ENCODE measurements around the gene TEK. TPM values are rescaled to one million over a fixed set of nuclear protein-coding genes. Genes with fewer than 3 reads are reported as not detected.
A peak's percentile ranks its signal among the peaks of the same experiment; 100 is the strongest.

Gene TEK
- total and polyA plus RNA-seq, 9 donors = 14.5 to 21.4 (median 18.9) TPM

- WGBS (ENCODE audit: insufficient coverage) = 41% methylated on average over 2 of the region's 3 CpGs
- Histone ChIP-seq H3K27me3 (ENCODE audit: control insufficient read depth, insufficient read depth, low read length) (no peaks in the 10 kb centered on the region), H3K9me3 (replicated peaks; ENCODE audit: control insufficient read depth, low read depth, low read length) (no peaks in the 10 kb centered on the region), H3K4me1 (ENCODE audit: control insufficient read depth, insufficient read depth, low read length) (peaks cover 8% of the 10 kb centered on the region), H3K4me3 (ENCODE audit: low read length) (no peak overlapping the region), H3K27ac (ENCODE audit: low read length) (no peak overlapping the region), H3K36me3 (ENCODE audit: control insufficient read depth, insufficient read depth, low read length) (no peaks in the 10 kb centered on the region)
- no peak for DNase-seq
Measured at GRCh38 chr9:27145143-27145542, 36.1 kb downstream of the TEK start.

GRCh38 chr9:27149651-27150050 is 40.6 kb downstream of the TEK start:
- Histone ChIP-seq H3K27me3 (ENCODE audit: control insufficient read depth, insufficient read depth, low read length) (no peaks in the 10 kb centered on the region), H3K27ac (ENCODE audit: low read length) (no peak overlapping the region), H3K9me3 (replicated peaks; ENCODE audit: control insufficient read depth, low read depth, low read length) (no peaks in the 10 kb centered on the region), H3K36me3 (ENCODE audit: control insufficient read depth, insufficient read depth, low read length) (no peaks in the 10 kb centered on the region), H3K4me1 (ENCODE audit: control insufficient read depth, insufficient read depth, low read length) (peaks cover 17% of the 10 kb centered on the region), H3K4me3 (ENCODE audit: low read length) (no peak overlapping the region)
- DNase-seq = no peak
- 80% methylated on average over 1 of the region's 2 CpGs for WGBS (ENCODE audit: insufficient coverage)

GRCh38 chr9:27150746-27151406 is 41.9 kb downstream of the TEK start:
- H3K27ac ChIP-seq (ENCODE audit: low read length) = peak overlapping the region; percentile 65
- no peaks in the 10 kb centered on the region for H3K36me3 ChIP-seq (ENCODE audit: control insufficient read depth, insufficient read depth, low read length)
- H3K27me3 ChIP-seq (ENCODE audit: control insufficient read depth, insufficient read depth, low read length) = no peaks in the 10 kb centered on the region
- no CpG with 5 or more reads among the region's 5 CpGs for WGBS (ENCODE audit: insufficient coverage)
- H3K9me3 ChIP-seq (replicated peaks; ENCODE audit: control insufficient read depth, low read depth, low read length) = no peaks in the 10 kb centered on the region
- peak; percentile 87 for DNase-seq
- peaks cover 13% of the 10 kb centered on the region for H3K4me1 ChIP-seq (ENCODE audit: control insufficient read depth, insufficient read depth, low read length)
- H3K4me3 ChIP-seq (ENCODE audit: low read length) = no peak overlapping the region

GRCh38 chr9:27151693-27152404 is 42.8 kb downstream of the TEK start:
- Histone ChIP-seq H3K27ac (ENCODE audit: low read length) (no peak overlapping the region), H3K36me3 (ENCODE audit: control insufficient read depth, insufficient read depth, low read length) (no peaks in the 10 kb centered on the region), H3K4me1 (ENCODE audit: control insufficient read depth, insufficient read depth, low read length) (peaks cover 13% of the 10 kb centered on the region), H3K27me3 (ENCODE audit: control insufficient read depth, insufficient read depth, low read length) (no peaks in the 10 kb centered on the region), H3K9me3 (replicated peaks; ENCODE audit: control insufficient read depth, low read depth, low read length) (no peaks in the 10 kb centered on the region), H3K4me3 (ENCODE audit: low read length) (no peak overlapping the region)
- WGBS (ENCODE audit: insufficient coverage) = 30% methylated on average over 2 of the region's 8 CpGs
- peak; percentile 63 for DNase-seq

- peaks cover 13% of the 10 kb centered on the region for H3K4me1 ChIP-seq (ENCODE audit: control insufficient read depth, insufficient read depth, low read length)
- WGBS (ENCODE audit: insufficient coverage) = no CpG with 5 or more reads among the region's 2 CpGs
- no peak overlapping the region for H3K27ac ChIP-seq (ENCODE audit: low read length)
- H3K9me3 ChIP-seq (replicated peaks; ENCODE audit: control insufficient read depth, low read depth, low read length) = no peaks in the 10 kb centered on the region
- H3K36me3 ChIP-seq (ENCODE audit: control insufficient read depth, insufficient read depth, low read length) = no peaks in the 10 kb centered on the region
- no peaks in the 10 kb centered on the region for H3K27me3 ChIP-seq (ENCODE audit: control insufficient read depth, insufficient read depth, low read length)
- DNase-seq = no peak
- H3K4me3 ChIP-seq (ENCODE audit: low read length) = no peak overlapping the region
Measured at GRCh38 chr9:27152405-27152718, 43.3 kb downstream of the TEK start.

- Histone ChIP-seq H3K36me3 (ENCODE audit: control insufficient read depth, insufficient read depth, low read length) (no peaks in the 10 kb centered on the region), H3K27me3 (ENCODE audit: control insufficient read depth, insufficient read depth, low read length) (no peaks in the 10 kb centered on the region), H3K4me3 (ENCODE audit: low read length) (no peak overlapping the region), H3K9me3 (replicated peaks; ENCODE audit: control insufficient read depth, low read depth, low read length) (no peaks in the 10 kb centered on the region), H3K4me1 (ENCODE audit: control insufficient read depth, insufficient read depth, low read length) (peaks cover 13% of the 10 kb centered on the region), H3K27ac (ENCODE audit: low read length) (no peak overlapping the region)
- no CpG with 5 or more reads among the region's 5 CpGs for WGBS (ENCODE audit: insufficient coverage)
- DNase-seq = peak; percentile 40
Measured at GRCh38 chr9:27154908-27155307, 45.9 kb downstream of the TEK start.

- no peaks in the 10 kb centered on the region for H3K4me1 ChIP-seq (ENCODE audit: control insufficient read depth, insufficient read depth, low read length)
- H3K27me3 ChIP-seq (ENCODE audit: control insufficient read depth, insufficient read depth, low read length) = no peaks in the 10 kb centered on the region
- no peak overlapping the region for H3K4me3 ChIP-seq (ENCODE audit: low read length)
- no peak overlapping the region for H3K27ac ChIP-seq (ENCODE audit: low read length)
- H3K36me3 ChIP-seq (ENCODE audit: control insufficient read depth, insufficient read depth, low read length) = no peaks in the 10 kb centered on the region
- DNase-seq = no peak
- H3K9me3 ChIP-seq (replicated peaks; ENCODE audit: control insufficient read depth, low read depth, low read length) = no peaks in the 10 kb centered on the region
Measured at GRCh38 chr9:27157097-27157496, 48.1 kb downstream of the TEK start.

GRCh38 chr9:27157736-27158135 is 48.7 kb downstream of the TEK start:
- DNase-seq = no peak
- Histone ChIP-seq H3K36me3 (ENCODE audit: control insufficient read depth, insufficient read depth, low read length) (no peaks in the 10 kb centered on the region), H3K4me1 (ENCODE audit: control insufficient read depth, insufficient read depth, low read length) (no peaks in the 10 kb centered on the region), H3K9me3 (replicated peaks; ENCODE audit: control insufficient read depth, low read depth, low read length) (no peaks in the 10 kb centered on the region), H3K27me3 (ENCODE audit: control insufficient read depth, insufficient read depth, low read length) (no peaks in the 10 kb centered on the region), H3K27ac (ENCODE audit: low read length) (no peak overlapping the region), H3K4me3 (ENCODE audit: low read length) (no peak overlapping the region)
- WGBS (ENCODE audit: insufficient coverage) = 100% methylated on average over 6 of the region's 6 CpGs

GRCh38 chr9:27160636-27161035 is 51.6 kb downstream of the TEK start:
- no peaks in the 10 kb centered on the region for H3K27me3 ChIP-seq (ENCODE audit: control insufficient read depth, insufficient read depth, low read length)
- no peaks in the 10 kb centered on the region for H3K36me3 ChIP-seq (ENCODE audit: control insufficient read depth, insufficient read depth, low read length)
- no peaks in the 10 kb centered on the region for H3K9me3 ChIP-seq (replicated peaks; ENCODE audit: control insufficient read depth, low read depth, low read length)
- H3K4me1 ChIP-seq (ENCODE audit: control insufficient read depth, insufficient read depth, low read length) = no peaks in the 10 kb centered on the region
- DNase-seq = no peak
- no peak overlapping the region for H3K27ac ChIP-seq (ENCODE audit: low read length)
- 42% methylated on average over 2 of the region's 2 CpGs for WGBS (ENCODE audit: insufficient coverage)
- no peak overlapping the region for H3K4me3 ChIP-seq (ENCODE audit: low read length)

GRCh38 chr9:27162045-27162444 is 53.0 kb downstream of the TEK start:
- H3K36me3 ChIP-seq (ENCODE audit: control insufficient read depth, insufficient read depth, low read length) = no peaks in the 10 kb centered on the region
- peak overlapping the region; percentile 23 for H3K27ac ChIP-seq (ENCODE audit: low read length)
- no peaks in the 10 kb centered on the region for H3K4me1 ChIP-seq (ENCODE audit: control insufficient read depth, insufficient read depth, low read length)
- H3K9me3 ChIP-seq (replicated peaks; ENCODE audit: control insufficient read depth, low read depth, low read length) = no peaks in the 10 kb centered on the region
- H3K4me3 ChIP-seq (ENCODE audit: low read length) = no peak overlapping the region
- no CpG with 5 or more reads among the region's 2 CpGs for WGBS (ENCODE audit: insufficient coverage)
- peak; percentile 96 for DNase-seq
- no peaks in the 10 kb centered on the region for H3K27me3 ChIP-seq (ENCODE audit: control insufficient read depth, insufficient read depth, low read length)

All from muscle of leg (tissue), 11 donors.